ENCODE results near the gene NUDT3.

GRCh38 chr6:34339432-34339831 is 53.0 kb downstream of the NUDT3 start:
- TF ChIP-seq, protein P1, sequence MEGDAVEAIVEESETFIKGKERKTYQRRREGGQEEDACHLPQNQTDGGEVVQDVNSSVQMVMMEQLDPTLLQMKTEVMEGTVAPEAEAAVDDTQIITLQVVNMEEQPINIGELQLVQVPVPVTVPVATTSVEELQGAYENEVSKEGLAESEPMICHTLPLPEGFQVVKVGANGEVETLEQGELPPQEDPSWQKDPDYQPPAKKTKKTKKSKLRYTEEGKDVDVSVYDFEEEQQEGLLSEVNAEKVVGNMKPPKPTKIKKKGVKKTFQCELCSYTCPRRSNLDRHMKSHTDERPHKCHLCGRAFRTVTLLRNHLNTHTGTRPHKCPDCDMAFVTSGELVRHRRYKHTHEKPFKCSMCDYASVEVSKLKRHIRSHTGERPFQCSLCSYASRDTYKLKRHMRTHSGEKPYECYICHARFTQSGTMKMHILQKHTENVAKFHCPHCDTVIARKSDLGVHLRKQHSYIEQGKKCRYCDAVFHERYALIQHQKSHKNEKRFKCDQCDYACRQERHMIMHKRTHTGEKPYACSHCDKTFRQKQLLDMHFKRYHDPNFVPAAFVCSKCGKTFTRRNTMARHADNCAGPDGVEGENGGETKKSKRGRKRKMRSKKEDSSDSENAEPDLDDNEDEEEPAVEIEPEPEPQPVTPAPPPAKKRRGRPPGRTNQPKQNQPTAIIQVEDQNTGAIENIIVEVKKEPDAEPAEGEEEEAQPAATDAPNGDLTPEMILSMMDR (IDR thresholded peaks at IDR 0.05), result no peak
- TF ChIP-seq REST (IDR thresholded peaks at IDR 0.05) (no peak), RFX5 (IDR thresholded peaks at IDR 0.05) (no peak)

All from A549 (cell line).